NCI-H146 treated with DMSO at 0.1 percent for 48 hours (cell line): Measurements from ENCODE around the gene KCNB1.

Source experiments
- DNase-seq: peaks from one replicate; lab custom pipeline; 2025; ENCODE audit not compliant: unreplicated experiment; lab: John Stamatoyannopoulos, UW

The KCNB1 gene

DNA sequence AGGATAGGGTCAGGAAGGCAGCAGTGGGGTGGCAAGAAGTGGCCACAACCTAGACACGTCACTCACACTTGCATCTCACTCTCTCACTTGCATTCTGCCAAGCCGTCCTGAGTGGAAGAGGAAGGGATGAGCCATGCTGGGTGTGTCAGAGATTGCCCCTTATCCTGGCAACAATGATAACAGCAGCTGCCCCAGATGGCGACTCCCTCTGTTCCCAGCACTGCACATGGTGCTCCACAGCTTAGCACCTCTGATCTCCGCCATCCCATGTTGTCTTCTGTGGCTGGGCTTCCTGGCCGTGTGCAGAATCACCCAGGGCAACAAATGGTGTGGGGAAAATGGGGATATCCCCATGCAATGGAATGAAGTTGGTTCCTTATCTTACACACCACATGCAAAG lies 11.1 kb downstream of the KCNB1 start:
- no peak for DNase-seq

DNA sequence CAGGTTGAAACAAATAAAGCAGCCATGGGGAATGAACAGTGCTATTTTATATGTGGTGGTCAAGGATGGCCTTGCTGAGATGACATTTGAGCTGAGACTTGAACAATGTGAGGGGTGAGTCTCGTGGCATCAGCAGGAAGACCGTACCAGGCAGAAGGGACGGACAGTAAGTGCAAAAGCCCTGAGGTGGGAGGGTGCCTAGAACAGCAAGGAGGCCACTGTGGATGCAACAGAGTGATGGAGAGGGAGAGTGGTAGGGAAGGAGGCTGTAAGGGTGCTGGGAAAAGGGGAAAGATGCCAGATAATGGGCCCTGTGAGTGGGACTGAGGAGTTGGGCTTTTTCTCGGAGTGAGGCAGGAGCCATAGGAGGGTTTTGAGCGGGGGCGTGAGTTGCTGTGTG lies 11.5 kb downstream of the KCNB1 start:
- DNase-seq: no peak

DNA sequence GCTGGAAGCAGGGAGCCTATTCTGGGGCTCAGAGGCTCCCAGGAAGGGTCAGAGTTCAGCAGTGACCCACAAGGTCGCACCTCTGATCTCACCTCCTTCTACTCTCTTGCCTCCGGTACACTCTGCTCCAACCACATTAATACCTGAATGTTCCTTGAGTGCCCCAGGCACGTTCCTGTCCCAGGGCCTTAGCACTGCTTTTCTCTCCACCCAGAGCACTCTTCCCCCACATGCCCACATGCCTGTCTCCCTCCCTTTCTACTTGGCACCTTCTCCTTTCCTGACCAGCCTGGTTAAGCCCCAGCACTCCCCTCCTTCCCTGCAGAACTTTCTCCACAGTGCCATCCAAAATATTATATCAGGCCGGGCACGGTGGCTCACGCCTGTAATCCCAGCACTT lies 13.4 kb downstream of the KCNB1 start:
- no peak for DNase-seq

DNA sequence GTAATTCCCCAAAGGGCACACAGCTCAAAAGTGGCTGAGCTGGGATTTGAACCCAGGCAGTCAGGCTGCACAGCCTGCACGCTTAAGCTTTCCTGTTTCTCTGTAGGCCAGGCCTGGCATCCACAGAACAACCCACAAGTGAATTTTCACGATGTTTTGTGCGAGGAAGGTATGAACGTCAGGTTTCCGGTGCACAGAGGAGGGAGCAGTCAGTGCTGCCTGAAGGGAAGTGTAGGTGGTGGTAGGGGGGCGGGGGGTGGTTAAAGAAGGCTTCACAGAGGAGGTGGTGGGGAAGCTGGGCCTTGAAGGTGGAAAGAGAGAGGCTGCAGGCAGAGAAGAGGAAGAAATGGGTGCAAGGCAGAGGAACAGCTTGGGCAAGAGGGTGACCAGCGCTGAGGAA lies 14.1 kb downstream of the KCNB1 start:
- DNase-seq: no peak

DNA sequence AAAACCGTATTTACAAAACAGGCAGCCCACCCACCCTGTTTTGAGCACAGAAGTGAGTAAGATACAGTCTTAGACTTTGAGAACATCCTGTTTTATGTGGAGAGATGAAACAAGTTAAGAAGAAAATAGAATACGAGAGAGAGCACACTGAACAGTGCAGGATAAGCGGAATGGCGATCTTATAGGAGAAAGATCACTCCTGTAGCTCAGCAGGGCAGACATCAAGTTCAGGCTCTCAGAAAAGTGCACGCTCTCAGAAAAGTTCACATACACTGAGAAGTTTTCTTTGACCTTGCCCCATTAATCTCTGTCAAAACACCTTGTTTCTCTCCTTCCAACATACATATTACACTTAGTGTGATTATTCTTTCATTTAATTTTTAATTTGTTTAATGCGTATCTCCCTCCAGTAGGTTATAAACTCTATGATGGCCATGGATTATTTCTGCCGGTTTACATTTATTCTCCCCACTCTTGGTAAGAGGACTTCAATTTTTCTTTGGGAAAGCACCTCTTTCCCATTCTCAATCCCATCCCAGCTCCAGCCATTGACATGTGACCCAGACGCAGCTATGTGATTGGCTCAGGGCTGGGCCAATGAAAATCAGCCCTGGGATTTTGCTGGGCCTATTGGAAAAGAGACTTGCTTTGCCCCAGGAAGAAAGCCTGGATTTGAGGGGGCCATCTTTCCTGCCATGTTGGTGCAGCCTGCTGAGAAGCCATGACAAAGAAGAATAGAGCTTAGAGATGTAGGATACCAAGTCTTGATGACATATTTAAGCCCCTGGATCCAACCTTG lies 16.2 kb downstream of the KCNB1 start:
- DNase-seq: no peak

DNA sequence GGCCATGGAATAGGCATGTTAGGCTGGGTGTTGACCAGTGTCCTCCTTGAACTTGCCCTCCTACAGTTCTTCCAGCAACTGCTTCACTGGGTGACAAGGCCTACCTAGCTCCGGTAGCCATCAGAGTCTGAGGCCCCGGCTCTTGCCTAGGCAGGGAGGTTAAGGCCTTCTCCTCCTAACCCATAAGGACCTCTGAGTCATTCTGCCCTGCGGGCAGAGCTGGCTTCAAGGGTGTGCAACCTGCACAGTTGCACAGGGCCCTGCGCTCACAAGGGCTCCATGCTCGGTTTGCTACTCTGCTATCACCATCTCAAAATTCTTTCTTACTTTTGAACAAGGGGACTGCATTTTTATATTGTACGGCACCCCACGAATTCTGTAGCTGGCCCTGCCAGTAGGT lies 17.9 kb downstream of the KCNB1 start:
- no peak for DNase-seq

DNA sequence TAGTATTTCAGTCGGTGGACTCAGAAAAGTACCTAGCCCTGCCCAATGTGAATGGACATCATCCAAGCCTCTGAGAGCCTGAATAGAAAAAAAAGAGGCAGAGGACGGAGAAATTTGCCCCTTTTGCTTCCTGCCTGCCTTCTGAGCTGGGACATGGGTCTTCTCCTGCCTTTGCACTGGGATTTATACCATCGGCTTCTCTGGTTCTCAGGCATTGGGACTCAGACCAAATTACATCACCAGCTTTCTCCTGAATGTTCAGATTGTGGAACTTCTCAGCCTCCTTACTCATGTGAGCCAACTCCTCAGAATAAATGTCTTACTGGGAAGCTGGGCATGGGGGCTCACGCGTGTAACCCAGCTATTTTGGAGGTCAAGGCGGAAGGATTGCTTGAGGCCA lies 19.8 kb downstream of the KCNB1 start:
- no peak for DNase-seq

DNA sequence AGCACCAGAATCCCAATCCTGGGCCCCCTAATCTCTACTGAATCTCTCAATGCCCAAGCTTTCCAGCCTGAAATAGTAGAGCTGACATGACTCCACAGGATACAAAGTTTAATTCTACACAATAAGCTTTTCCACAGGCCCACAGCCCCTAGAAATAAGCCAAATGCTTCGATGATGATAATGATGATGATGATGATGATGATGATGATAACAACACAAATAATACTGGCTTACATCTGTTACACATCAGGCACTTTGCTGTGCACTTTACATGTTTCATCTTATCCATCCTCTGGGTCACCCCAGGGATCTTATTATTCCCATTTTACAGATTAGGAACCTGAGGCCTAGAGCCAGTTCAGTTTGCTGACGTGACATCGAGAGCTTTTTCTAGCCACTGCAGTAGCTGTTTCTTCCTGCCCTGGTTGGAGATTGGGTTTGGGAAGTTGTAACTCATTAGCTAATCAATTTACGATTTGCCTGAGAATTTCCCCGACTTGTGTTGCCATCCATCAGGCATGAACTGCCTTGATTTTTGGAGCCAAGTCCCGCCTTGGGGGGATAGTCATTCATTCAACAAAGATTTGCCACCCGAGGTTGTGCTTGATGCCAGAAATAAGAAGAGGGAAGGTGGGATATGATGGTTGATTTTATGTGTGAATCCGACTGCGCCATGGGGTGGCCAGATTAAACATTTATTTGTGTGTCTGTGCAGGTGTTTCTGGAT lies 20.4 kb downstream of the KCNB1 start:
- no peak for DNase-seq

DNA sequence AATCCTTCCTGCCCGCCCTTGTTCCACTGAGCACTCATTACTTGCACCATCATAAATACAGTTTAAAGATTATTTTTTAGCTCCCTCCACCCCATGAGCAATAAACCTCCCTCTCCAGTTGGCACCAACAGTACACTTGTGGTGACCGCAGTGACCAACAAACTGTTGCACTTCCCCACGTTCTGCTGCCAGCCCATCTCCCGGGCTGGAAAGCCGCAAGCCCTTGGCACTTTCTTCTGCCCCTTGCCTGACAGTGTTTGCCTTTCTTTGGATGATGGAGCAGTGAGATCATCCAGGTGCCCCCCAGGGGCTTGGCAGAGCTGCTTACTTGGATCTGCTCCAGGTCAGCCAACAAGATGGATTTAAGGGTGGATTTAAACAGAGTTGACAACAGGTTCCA lies 21.6 kb downstream of the KCNB1 start:
- no peak for DNase-seq

DNA sequence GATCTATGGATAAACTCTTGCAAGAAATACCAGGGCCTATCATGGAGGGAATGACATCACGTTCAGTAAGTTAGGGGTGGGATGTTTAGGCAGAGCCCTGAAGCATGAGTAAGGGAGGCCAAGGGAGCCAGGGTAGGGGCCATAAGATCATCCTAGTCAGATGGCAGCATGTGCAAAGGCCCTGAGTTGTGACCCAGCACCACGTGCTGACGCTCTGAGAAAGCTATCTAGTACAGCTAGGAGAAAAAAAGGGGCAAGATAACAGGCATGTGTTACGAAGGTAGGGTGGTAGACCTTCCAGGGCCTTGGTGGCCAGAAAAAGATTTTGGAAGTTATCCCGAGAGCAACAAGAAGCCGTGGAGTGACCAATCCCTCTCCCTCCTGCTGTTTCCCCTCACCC lies 22.3 kb downstream of the KCNB1 start:
- no peak for DNase-seq

DNA sequence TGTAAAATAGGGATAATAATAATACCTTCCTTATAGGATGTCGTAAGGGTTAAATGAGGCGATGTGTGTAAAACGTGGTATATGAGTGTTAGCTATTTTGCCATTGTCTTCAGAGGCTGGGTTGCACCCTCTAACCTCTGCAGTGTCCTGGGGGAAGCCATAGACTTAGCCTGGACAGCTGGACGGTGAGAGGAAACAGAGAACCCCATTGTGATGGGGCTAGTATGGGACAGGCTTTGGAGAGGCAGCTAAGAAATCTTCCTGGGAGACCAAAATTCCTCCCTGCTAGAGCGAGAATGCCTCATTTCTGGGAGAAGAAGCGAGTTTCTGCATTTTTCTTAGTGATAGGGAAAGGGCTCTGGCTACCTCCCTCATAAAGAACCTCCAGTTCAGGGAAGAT lies 22.8 kb downstream of the KCNB1 start:
- no peak for DNase-seq

DNA sequence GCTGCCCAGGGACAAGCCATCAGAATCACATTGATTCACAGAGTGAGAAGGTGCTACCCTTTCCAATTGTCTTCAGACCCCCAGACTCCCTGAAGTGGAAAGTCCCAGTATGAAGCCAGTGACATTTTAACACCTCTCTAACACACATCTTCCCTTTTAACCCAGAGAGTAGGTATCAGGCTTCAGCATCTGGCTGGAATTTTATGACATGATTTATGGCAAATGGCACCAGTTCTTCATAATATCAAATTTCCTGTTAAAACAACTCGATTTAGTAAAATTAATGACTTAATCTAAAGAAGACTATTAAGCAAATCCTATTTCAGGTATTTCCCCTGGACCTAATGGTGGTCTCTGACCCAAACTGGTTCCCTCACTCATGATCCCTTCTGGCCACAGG lies 25.0 kb downstream of the KCNB1 start:
- no peak for DNase-seq

DNA sequence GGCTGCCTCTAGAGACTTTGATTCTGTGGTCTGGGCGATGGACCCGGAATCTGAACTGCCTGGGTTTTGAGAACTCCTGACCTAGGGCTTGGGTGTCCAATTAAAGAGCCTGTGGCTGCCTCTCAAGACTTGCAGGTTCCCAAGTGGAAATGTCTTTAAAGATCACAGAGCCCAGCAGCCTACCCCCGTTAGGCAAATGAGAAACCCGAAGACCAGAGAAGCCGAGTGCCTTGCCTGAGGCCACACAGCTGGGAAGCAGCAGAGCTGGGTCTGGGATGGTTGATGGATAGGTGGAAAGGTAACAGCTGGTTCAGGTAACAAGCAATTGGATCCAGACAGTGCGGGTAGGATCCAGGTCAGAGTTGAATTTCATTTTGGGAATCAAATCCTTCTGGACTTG lies 25.8 kb downstream of the KCNB1 start:
- DNase-seq: no peak

DNA sequence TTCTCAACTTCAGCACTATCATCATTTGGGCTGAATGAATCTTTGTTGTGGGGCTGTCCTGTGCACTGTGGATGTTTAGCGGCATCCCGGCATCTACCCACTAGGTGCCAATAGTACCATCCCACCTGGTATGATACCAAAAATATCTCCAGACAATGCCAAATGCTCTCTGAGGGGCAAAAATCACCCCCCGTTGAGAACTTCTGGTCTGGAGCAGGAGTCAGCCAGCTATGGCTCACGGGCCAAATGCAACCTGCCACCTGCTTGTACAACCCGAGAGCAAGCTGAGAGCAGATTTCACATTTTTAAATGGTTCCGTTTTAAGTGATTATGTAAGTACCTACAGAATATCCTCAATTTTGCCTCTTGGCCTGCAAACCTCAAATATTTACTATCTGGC lies 26.8 kb downstream of the KCNB1 start:
- no peak for DNase-seq

DNA sequence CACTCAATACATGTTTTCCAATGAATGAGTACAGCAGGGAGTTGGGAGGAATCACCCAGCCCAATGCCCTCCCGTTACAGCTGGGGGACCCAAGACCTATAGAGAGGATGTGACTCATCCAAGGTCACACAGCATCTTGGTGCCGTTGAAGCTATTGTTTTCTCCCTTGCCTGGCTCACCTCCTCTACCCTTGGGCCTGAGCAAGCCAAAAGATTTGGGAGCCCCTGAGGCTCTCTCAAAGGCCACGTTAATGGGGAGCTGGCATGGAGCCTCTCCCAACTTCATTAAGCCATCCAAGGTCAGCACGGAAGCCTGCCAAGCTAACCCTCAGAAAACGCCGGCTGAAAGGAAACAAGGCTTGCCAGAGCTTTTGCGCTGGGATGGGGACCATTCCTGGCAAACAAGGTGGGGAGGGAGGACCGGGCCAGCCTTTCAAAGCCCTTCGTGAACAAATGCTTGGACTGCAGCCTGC lies 30.4 kb downstream of the KCNB1 start:
- DNase-seq: no peak

DNA sequence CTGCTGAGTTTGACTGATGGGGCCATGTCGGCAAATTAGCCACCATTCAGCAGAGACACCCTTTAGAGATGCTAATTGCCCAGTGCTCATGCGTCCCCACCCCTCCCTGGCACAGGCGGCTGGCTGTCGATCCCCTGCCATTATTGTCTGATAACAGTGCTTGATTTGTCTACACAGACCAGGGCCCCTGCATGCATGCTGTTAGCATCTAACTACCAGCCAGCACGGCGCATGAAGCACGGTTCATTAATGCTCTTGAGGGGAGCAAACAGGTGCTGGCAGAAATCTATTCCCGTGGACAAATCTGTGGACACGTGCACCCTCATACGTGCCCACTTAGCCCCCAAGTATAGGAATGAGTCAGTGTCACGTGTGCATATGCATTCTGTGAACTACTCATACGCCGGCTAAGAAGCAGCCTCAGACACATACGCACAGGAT lies 32.2 kb downstream of the KCNB1 start:
- DNase-seq: peak; percentile 69

DNA sequence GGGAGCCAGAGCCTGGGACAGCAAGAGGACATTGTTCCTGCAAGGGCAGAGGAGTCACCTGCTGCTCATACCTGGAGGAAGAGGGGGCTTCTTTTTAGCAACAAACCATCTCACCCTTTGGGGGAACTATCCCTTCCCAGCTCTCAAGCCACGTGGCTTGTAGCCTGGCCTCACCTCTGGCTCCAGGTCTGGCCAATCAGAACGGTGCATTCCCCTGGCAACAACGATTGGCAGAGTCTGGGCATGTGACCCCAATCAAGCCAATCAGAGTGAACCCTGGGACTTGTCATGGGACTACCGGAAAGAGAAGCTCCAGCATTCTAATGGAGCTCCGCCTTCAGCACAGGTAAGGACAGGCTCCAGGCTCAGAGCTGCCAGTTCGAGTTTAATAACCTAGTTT lies 33.6 kb downstream of the KCNB1 start:
- no peak for DNase-seq

DNA sequence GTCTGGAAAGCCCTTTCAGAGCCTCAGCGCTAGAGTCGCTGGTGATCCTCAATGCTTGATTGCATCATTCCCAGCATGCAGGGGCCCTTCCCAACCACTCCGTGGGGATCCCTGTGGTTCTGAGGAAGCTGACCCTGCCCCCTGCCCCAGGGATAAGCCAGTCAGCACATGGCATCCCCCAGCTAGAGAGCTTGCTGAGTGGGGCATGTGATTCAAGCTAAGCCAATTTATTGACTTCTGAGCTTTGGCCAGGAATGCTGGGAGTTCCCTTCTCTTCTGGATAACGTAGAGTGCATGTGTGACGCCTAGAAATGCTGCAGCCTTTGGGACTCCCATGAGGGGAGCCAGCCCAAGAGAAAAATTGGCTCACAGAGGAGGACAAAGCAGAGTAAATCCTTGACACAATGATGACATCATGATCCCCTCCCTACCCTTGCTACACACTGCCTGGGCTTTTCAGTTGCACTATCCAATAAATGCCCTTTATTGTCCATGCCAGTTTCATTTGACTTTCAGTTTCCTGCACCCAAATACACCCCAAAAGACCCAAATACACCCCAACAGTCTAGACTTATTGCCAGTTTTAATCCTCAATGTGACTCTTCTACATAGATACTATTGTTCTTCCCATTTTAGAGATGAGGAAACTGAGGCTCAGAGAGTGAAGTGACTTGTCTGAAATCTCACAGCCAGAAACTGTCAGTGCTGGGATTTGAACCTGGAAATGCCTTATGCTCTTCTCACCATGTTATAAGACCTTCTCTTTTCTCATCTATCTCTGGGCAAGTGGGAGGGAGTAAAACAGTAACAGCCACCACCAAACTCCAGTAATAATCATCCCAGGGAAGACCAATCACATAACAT lies 34.3 kb downstream of the KCNB1 start:
- DNase-seq: no peak

DNA sequence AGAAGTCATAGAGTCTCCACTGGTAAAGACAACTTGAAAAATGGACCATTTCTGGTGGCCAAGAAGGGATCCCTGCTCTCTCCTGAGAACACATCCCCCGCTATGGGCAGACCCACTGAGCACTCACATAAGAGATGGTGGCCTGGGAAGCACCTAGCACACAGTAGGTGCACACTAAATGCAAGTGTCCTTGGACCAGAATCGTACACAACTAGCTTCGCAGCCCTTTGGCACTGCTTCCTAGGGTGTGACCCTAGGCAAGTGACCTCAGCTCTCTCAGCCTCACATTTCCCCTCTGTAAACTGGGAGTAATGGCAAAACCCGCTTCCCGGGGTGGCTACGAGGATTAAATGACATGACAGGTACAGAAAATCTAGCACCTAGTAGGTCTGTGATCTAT lies 35.1 kb downstream of the KCNB1 start:
- DNase-seq: no peak

DNA sequence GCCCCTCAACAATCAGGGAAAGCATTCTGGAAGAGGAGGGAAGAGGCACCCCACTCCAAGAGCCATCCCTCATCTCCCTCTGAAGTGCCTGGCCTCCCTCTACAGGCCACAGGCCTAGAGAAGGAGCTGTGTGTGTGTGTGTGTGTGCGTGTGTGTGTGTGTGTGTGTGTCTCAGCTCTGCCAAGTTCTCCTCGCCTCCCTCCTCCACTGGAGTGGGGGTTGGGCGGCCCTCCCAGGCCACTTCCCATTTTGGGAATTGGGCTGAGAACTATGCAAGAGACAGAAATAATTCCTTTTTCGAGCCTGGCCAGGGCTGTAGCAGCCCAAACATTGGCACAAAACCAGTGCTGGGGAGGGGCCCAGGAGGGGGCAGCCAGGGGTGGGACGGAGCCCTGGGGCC lies 35.7 kb downstream of the KCNB1 start:
- DNase-seq: no peak

DNA sequence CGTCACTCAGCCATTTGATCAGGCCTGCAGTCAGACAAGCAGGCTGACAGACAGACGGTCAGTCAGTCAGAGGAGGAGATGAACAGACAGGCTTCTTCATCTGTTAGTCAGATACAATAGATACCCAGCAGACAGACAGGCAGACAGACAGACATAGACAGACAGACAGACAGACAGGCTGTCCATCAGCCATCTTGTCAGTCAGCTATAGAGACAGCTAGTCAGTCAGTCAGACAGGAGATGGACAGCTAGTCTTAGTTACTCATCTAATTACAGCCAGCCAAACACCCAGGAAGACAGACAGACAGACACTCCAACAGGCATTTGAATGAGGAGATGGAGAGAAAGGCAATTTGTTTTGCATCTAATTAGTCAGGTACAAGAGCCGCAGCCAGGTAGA lies 36.4 kb downstream of the KCNB1 start:
- no peak for DNase-seq

DNA sequence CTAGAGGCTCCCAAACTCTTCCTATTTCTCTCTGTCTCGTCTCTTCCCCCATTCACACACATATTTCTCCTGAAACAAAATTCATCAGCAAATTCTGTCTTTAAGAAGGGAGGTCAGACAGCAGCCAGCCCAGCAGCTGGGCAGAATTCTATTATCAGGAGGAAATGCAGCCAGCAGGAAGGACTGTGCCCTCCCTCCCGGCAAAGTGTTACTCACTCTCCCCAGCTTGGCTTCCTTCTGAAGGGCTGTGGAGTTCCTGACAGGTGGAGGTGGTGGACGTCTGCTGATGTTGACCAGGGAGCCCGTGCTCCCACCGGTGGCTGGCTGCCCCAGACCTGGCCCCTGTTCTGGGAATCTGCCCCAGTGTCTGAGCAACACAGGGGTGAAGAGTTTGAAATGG lies 37.3 kb downstream of the KCNB1 start:
- DNase-seq: no peak
